Mesodermal cell (in vitro differentiated cells): ENCODE results near the gene SCN11A.

Experiments
- H3K27ac ChIP-seq: 2 replicates; pipeline ENCODE4 v1.7.0; 2013; ENCODE audit warnings: mild to moderate bottlenecking, low read depth, low read length, moderate library complexity; ENCODE audit not compliant: severe bottlenecking
- H3K36me3 ChIP-seq: 2 replicates; pipeline ENCODE4 v1.7.1; 2013; ENCODE audit warnings: mild to moderate bottlenecking, low read length, moderate library complexity; ENCODE audit not compliant: control insufficient read depth, insufficient read depth
- H3K4me1 ChIP-seq: one replicate; pipeline ENCODE4 v1.7.1; 2013; ENCODE audit warnings: mild to moderate bottlenecking, low read length; ENCODE audit not compliant: insufficient read depth, control insufficient read depth, poor library complexity, severe bottlenecking
- H3K4me3 ChIP-seq: 2 replicates; pipeline ENCODE4 v1.7.0; 2013; ENCODE audit warnings: low read length, control low read depth, mild to moderate bottlenecking; ENCODE audit not compliant: insufficient read depth, poor library complexity, severe bottlenecking; ENCODE audit errors: extremely low read depth
- H3K9me3 ChIP-seq: 2 replicates; pipeline ENCODE4 v1.7.1; 2013; ENCODE audit warnings: mild to moderate bottlenecking, low read length, moderate library complexity; ENCODE audit not compliant: control insufficient read depth
- WGBS, 2 experiments: methylation state at CpG; one replicate each; pipeline ENCODE4 v1.1.5; 2013; ENCODE audit warnings: missing lambda C conversion rate in 2 of 2; ENCODE audit not compliant: insufficient coverage in 2 of 2; 5-methylcytosine and 5-hydroxymethylcytosine counted together

Gene SCN11A

DNA sequence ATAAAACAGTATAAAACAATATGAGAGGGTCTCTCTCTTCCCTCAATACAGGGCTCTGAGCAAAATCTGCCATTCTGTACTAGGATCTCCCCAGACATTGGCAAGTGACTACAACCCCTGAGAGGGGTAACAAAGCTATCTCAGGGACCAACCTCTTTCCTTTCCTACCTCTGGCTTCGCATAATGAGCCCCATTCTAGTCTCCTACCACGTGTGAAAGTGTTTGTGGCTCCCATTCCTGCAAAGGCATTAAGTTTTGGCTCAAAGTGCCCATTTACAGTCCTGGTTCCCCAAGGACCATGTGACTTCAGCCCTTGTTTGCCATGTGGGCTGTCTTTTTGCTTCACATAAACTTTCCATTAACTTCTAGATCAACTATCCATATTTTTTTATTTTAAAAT lies 46.4 kb downstream of the SCN11A start:
- Histone ChIP-seq H3K9me3 (no peaks in the 10 kb centered on the region), H3K4me3 (no peak overlapping the region), H3K36me3 (no peaks in the 10 kb centered on the region), H3K27ac (no peak overlapping the region), H3K4me1 (no peaks in the 10 kb centered on the region)
- 52 to 57% methylated on average over 2 of the region's 2 CpGs for WGBS, 2 experiments
